HL-60/S4 (cell line): ENCODE measurements around the gene RANBP6.
"Not testable (repeated sequence)": the region's sequence is repeated elsewhere in the genome, so short reads cannot be mapped to it uniquely, and the experiment has no call there.

ENCODE experiments used
- in situ Hi-C: fragments of 300-500 bp; cut with MboI; formaldehyde crosslinking; loops from 2 replicates; pipeline ENCODE4 v1.14.3; 2022; ENCODE audit warnings: low sequenced_read_pairs

Gene RANBP6

GRCh38 chr9:6015278-6016157 lies at the start of gene RANBP6:
TSS of gene RANBP6 (minus strand) at chr9:6015624. CDS start at chr9:6015607, 17 bp downstream.
- in situ Hi-C loops, result no loop called here

GRCh38 chr9:6063146-6063545 lies 47.7 kb upstream of the RANBP6 start:
- in situ Hi-C loops, result loop anchor here (25.0 kb wide), 1 partner anchor 249 kb away; no protein-coding TSS in a partner anchor

GRCh38 chr9:6055666-6056065 lies 40.2 kb upstream of the RANBP6 start:
- in situ Hi-C loops, result loop anchor here (25.0 kb wide), 1 partner anchor 257 kb away; no protein-coding TSS in a partner anchor

- in situ Hi-C loops, result loop anchor here (25.0 kb wide), 1 partner anchor 257 kb away; no protein-coding TSS in a partner anchor
These were observed 39.8 kb upstream of the RANBP6 start for GRCh38 chr9:6055216-6055615.

- in situ Hi-C loops, result loop anchor here (25.0 kb wide), 1 partner anchor 258 kb away; no protein-coding TSS in a partner anchor
These were observed 39.1 kb upstream of the RANBP6 start for GRCh38 chr9:6054280-6055099.

- in situ Hi-C loops, result loop anchor here (25.0 kb wide), 1 partner anchor 260 kb away; no protein-coding TSS in a partner anchor
These were observed 37.0 kb upstream of the RANBP6 start for GRCh38 chr9:6052293-6052919.

- in situ Hi-C loops, result loop anchor here (25.0 kb wide), 1 partner anchor 261 kb away; no protein-coding TSS in a partner anchor
These were observed 36.1 kb upstream of the RANBP6 start for GRCh38 chr9:6051511-6051950.

GRCh38 chr9:6049798-6050197 lies 34.4 kb upstream of the RANBP6 start:
- in situ Hi-C loops, result loop anchor here (10.0 to 25.0 kb wide), 2 partner anchors 165 to 263 kb away; no protein-coding TSS in a partner anchor

- in situ Hi-C loops, result loop anchor here (10.0 kb wide), 1 partner anchor 163 kb away; no protein-coding TSS in a partner anchor
These were observed 32.6 kb upstream of the RANBP6 start for GRCh38 chr9:6048039-6048438.

GRCh38 chr9:6047020-6047419 lies 31.6 kb upstream of the RANBP6 start:
- in situ Hi-C loops, result loop anchor here (10.0 kb wide), 1 partner anchor 162 kb away; no protein-coding TSS in a partner anchor

GRCh38 chr9:6045364-6045763 lies 29.9 kb upstream of the RANBP6 start:
- in situ Hi-C loops, result loop anchor here (10.0 kb wide), 1 partner anchor 161 kb away; no protein-coding TSS in a partner anchor

- in situ Hi-C loops, result loop anchor here (10.0 kb wide), 1 partner anchor 155 kb away; no protein-coding TSS in a partner anchor
These were observed 24.7 kb upstream of the RANBP6 start for GRCh38 chr9:6040077-6040476.

- in situ Hi-C loops, result no loop called here
These were observed 21.0 kb upstream of the RANBP6 start for GRCh38 chr9:6036391-6036790.

GRCh38 chr9:6034954-6035353 lies 19.5 kb upstream of the RANBP6 start:
- in situ Hi-C loops, result no loop called here

GRCh38 chr9:6029604-6030274 lies 14.3 kb upstream of the RANBP6 start:
- in situ Hi-C loops, result no loop called here

- in situ Hi-C loops, result no loop called here
These were observed 8.7 kb upstream of the RANBP6 start for GRCh38 chr9:6024035-6024554.

- in situ Hi-C loops, result not testable (repeated sequence)
These were observed 1.6 kb upstream of the RANBP6 start for GRCh38 chr9:6016975-6017374.

GRCh38 chr9:6014670-6015270 lies 654 bp downstream of the RANBP6 start:
- in situ Hi-C loops, result no loop called here
